Fibroblast of the aortic adventitia (primary cell): ENCODE data around the gene HAGH. TPM values are rescaled to one million over a fixed set of nuclear protein-coding genes. Genes with fewer than 3 reads are reported as not detected.
A peak's percentile ranks its signal among the peaks of the same experiment; 100 is the strongest.

Source experiments
- DNase-seq: peaks from one replicate; pipeline ENCODE4 v3.0.0-alpha.2; 2010; ENCODE audit warnings: low read depth
- H3K4me3 ChIP-seq: 2 replicates; pipeline ENCODE4 v1.5.1; 2011; ENCODE audit warnings: low read depth, mild to moderate bottlenecking, control low read depth, low read length, moderate library complexity
- total RNA-seq: library from RNA; depleted of rRNA; stranded (reverse); fragments of >200 nt; gene quantifications from 2 replicates; pipeline ENCODE4 v1.2.3, GENCODE V29; 2012; ENCODE audit warnings: low replicate concordance
- TF ChIP-seq, protein P1 (sequence below): IDR thresholded peaks from 2 replicates; pipeline ENCODE4 v1.5.1; 2011; ENCODE audit warnings: mild to moderate bottlenecking, low read length, control low read depth, inconsistent platforms; ENCODE audit not compliant: insufficient read depth

The HAGH gene
- total RNA-seq, 1 donor: 21.9 TPM

GRCh38 chr16:1831186-1832075 lies 4.8 kb upstream of the HAGH start:
- no peak for DNase-seq
- TF ChIP-seq, protein P1, sequence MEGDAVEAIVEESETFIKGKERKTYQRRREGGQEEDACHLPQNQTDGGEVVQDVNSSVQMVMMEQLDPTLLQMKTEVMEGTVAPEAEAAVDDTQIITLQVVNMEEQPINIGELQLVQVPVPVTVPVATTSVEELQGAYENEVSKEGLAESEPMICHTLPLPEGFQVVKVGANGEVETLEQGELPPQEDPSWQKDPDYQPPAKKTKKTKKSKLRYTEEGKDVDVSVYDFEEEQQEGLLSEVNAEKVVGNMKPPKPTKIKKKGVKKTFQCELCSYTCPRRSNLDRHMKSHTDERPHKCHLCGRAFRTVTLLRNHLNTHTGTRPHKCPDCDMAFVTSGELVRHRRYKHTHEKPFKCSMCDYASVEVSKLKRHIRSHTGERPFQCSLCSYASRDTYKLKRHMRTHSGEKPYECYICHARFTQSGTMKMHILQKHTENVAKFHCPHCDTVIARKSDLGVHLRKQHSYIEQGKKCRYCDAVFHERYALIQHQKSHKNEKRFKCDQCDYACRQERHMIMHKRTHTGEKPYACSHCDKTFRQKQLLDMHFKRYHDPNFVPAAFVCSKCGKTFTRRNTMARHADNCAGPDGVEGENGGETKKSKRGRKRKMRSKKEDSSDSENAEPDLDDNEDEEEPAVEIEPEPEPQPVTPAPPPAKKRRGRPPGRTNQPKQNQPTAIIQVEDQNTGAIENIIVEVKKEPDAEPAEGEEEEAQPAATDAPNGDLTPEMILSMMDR: no peak
- H3K4me3 ChIP-seq: no peak overlapping the region

DNA sequence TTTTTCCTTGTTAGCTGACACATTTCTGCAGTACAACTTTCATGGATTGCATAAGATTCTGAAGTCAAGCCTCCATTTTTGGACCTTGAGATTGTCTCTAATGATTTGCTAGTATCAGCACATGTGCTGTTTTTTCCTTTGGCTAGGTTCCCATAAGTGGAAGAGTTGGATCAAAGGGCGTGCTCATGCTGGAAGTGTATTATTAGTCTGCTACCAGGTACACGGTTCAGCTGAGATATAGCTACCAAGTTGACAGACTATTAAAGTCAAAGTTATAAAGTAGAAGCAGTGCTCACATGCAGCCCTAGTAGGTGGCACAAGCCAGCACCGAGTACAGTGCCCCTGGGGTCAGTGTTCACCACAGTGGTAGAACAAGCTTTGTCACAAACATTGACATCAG lies 3.6 kb upstream of the HAGH start:
- TF ChIP-seq, protein P1: no peak
- no peak for DNase-seq
- no peak overlapping the region for H3K4me3 ChIP-seq

DNA sequence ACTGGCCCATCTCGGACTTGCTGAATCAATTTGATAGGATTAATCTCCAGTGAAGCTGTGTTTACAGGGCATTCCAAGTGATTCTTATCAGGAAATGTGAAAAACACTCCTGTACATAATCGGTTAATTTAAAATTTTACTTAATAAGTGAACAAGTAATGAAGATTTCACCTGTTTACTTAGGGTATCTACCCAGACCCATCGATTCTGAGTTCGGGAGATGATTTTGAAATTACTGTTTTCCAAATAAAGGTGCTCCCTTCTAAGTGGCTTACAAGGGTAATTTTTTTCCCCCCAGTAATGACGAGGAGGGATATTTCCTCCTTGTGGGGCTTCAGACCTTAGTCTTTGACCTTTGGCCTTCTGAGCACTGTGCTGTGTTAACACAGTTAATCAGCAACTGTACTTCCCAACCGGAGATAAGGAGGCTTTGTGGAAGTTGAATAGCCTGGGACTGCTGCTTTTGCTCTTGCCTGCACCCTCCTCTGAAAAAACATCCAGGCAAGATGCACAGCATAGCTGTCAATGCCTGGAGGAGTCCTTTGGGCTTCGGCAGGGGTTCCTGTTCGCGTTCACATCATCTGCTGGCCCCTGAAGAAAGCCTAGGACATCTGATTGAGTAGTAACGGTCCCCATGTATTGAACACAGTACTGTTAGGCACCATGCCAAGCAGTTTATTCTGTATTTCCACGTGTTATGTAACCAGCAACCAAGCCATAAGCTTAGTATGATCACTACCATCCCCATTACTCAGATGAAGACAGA lies 2.2 kb upstream of the HAGH start:
- no peak for DNase-seq
- peak overlapping the region; percentile 99 for H3K4me3 ChIP-seq
- TF ChIP-seq, protein P1: no peak

DNA sequence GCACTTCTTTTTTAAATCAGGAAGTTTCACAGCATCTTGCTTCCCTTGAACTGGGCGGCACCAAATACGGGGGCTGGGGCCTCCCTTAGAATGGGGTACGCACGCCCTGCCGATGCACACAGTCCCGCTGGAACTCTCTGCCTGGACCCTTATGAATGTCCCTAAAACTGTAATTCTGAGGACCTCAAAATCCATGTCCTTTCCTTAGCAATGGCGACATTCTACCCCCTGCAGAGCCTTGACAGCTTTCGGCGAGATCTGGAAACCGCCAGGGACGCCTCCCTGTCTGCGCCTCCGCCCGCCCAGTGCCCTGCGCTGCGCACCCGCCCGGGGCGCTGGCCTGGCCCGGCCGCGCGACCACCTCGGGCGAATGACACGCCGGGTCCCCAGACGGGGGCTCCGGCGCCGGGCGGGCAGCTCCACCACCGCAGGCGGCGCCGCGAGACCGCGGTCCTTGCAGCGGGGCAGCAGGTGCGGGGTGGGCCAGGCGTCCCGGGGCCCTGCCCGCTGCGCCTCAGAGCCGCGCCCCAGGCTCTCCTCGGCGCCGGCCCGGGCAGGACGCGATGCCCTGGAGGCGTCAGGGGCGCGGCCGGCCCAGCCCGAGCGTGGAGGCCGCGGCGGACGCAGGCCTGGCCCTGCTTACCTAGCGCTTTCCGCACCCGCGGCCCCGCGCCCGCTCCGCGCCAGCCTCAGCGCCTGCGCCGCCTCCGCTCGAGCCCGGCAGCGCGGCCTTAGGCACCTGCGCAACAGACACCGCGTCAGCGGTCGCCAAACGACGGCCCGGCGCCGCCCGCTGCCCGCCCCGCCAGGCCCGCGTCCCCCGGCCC lies 548 bp downstream of the HAGH start:
- TF ChIP-seq, protein P1: no peak
- H3K4me3 ChIP-seq: peak overlapping the region; percentile 99
- DNase-seq: no peak

GRCh38 chr16:1825381-1825863 lies 1.2 kb downstream of the HAGH start:
- TF ChIP-seq, protein P1: no peak
- DNase-seq: no peak

GRCh38 chr16:1823821-1824220 lies 2.8 kb downstream of the HAGH start:
- TF ChIP-seq, protein P1: no peak
- no peak overlapping the region for H3K4me3 ChIP-seq
- peak; percentile 30 for DNase-seq

More at GRCh38 chr16:1825381-1825863, 1.2 kb downstream of the HAGH start:
- H3K4me3 ChIP-seq: peak overlapping the region; percentile 99
